HepG2 (cell line): ENCODE results near the gene OR52K1. TPM values are rescaled to one million over a fixed set of nuclear protein-coding genes. Genes with fewer than 3 reads are reported as not detected.

Experiments used
- ATAC-seq: fragments of 200-7000 bp; cut with Tn5 transposase; 3 replicates; pipeline ENCODE4 v1.9.1; 2020; ENCODE audit warnings: mild to moderate bottlenecking, moderate library complexity
- BruUV-seq: library from RNA; stranded (reverse); fragments of 400-500 nt; replicated peaks from 2 replicates; lab custom pipeline; 2021; lab: Mats Ljungman, UMichigan
- CTCF ChIA-PET: fragments of 300-600 bp; formaldehyde crosslinking; extraction: SDS; loops from one replicate; lab custom pipeline; 2021; ENCODE audit warnings: low total read pairs, inconsistent platforms, low intra/inter-chr PET ratio; lab: Yijun Ruan, JAX
- POLR2A ChIA-PET: fragments of 350-600 bp; sonication (Branson Sonifier 250); formaldehyde crosslinking; loops from one replicate; lab custom pipeline; 2020; ENCODE audit warnings: antibody characterized with exemption, inconsistent platforms; lab: Yijun Ruan, JAX
- DNase-seq: peaks from one replicate; pipeline ENCODE4 v3.0.0-alpha.2; 2015; ENCODE audit warnings: low spot score
- FAIRE-seq: peaks from 3 replicates; lab custom pipeline; 2011; peaks lifted over from hg19 to GRCh38; lab: Jason Lieb, UNC
- H2AFZ ChIP-seq: one replicate; pipeline ENCODE4 v1.6.1; 2011; ENCODE audit warnings: low read length, inconsistent platforms
- H3K27ac ChIP-seq: fragments of 300-600 bp; 3 replicates; pipeline ENCODE4 v1.8.0; 2011; ENCODE audit warnings: mixed run types, mild to moderate bottlenecking, mixed read lengths, low read length, inconsistent platforms; ENCODE audit not compliant: insufficient read depth; ENCODE audit errors: extremely low read length
- H3K27me3 ChIP-seq, 2 experiments: fragments of 200-600 bp in 1 of 2; 2 replicates in 1 of 2; 3 replicates in 1 of 2; pipeline versions ENCODE4 v1.6.0 to v1.8.0; 2011; ENCODE audit warnings: low read length in 2 of 2, mild to moderate bottlenecking in 2 of 2, moderate library complexity in 2 of 2, inconsistent platforms in 1 of 2; ENCODE audit not compliant: insufficient read depth in 2 of 2, control insufficient read depth in 1 of 2
- H3K36me3 ChIP-seq, 2 experiments: fragments of 200-600 bp in 1 of 2; replicated peaks in 1 of 2; 2 replicates in 1 of 2; 3 replicates in 1 of 2; pipeline versions ENCODE4 v1.5.1 to v1.8.0; 2011; ENCODE audit warnings: low read length in 2 of 2, inconsistent platforms in 1 of 2; ENCODE audit not compliant: insufficient read depth in 2 of 2, control insufficient read depth in 1 of 2
- H3K4me1 ChIP-seq: 2 replicates; pipeline ENCODE4 v1.5.1; 2012; ENCODE audit warnings: low read length, inconsistent platforms; ENCODE audit not compliant: insufficient read depth
- H3K4me2 ChIP-seq: 2 replicates; pipeline ENCODE4 v1.6.0; 2011; ENCODE audit warnings: low read depth, low read length, inconsistent platforms
- H3K4me3 ChIP-seq, 3 experiments: fragments of 200-600 bp in 1 of 3; sonication (generic), shearing (Covaris generic) in 1 of 3; replicated peaks in 1 of 3; 2 replicates each; pipeline ENCODE4 v1.5.1; 2011 to 2016; ENCODE audit warnings: low read length in 3 of 3, inconsistent platforms in 2 of 3, low read depth in 2 of 3, mild to moderate bottlenecking in 2 of 3, control low read depth in 1 of 3, mixed read lengths in 1 of 3; ENCODE audit not compliant: insufficient read depth in 1 of 3
- H3K79me2 ChIP-seq: one replicate; pipeline ENCODE4 v1.6.1; 2011; ENCODE audit warnings: low read length, inconsistent platforms; ENCODE audit not compliant: insufficient read depth
- H3K9ac ChIP-seq: 2 replicates; pipeline ENCODE4 v1.6.0; 2011; ENCODE audit warnings: mild to moderate bottlenecking, low read depth, low read length, inconsistent platforms; ENCODE audit not compliant: insufficient read depth
- H3K9me3 ChIP-seq: 2 replicates; pipeline ENCODE4 v1.5.1; 2012; ENCODE audit warnings: mild to moderate bottlenecking, low read length
- H4K20me1 ChIP-seq: 2 replicates; pipeline ENCODE4 v1.6.0; 2011; ENCODE audit warnings: inconsistent platforms, mild to moderate bottlenecking, low read length, moderate library complexity; ENCODE audit not compliant: insufficient read depth
- ARNTL ChIP-seq: sonication (generic); formaldehyde crosslinking; IDR thresholded peaks from 2 replicates; pipeline ENCODE4 v1.4.0; 2020; ENCODE audit warnings: mild to moderate bottlenecking, missing genetic modification reagents
- CENPT ChIP-seq: sonication (generic); formaldehyde crosslinking; IDR thresholded peaks from 2 replicates; pipeline ENCODE4 v1.8.0; 2022; ENCODE audit warnings: low read depth, mild to moderate bottlenecking, moderate library complexity, missing genetic modification reagents
- GTF2F1 ChIP-seq: fragments of 150-350 bp; IDR thresholded peaks from 2 replicates; pipeline ENCODE4 v1.6.1; 2014; ENCODE audit warnings: low read length
- HNRNPLL ChIP-seq: fragments of 200-400 bp; formaldehyde crosslinking; IDR thresholded peaks from 2 replicates; pipeline ENCODE4 v1.6.1; 2017; ENCODE audit warnings: mild to moderate bottlenecking, low read depth, low read length; ENCODE audit not compliant: poor library complexity, severe bottlenecking
- NFIB ChIP-seq: sonication (generic); formaldehyde crosslinking; IDR thresholded peaks from 2 replicates; pipeline ENCODE4 v1.9.0; 2021; ENCODE audit warnings: missing genetic modification reagents, mild to moderate bottlenecking, borderline replicate concordance
- SALL2 ChIP-seq: sonication (generic); formaldehyde crosslinking; IDR thresholded peaks from 2 replicates; pipeline ENCODE4 v1.8.1; 2023; ENCODE audit warnings: mild to moderate bottlenecking, missing genetic modification reagents, inconsistent platforms
- U2AF1 ChIP-seq: fragments of 200-400 bp; formaldehyde crosslinking; optimal IDR thresholded peaks from 2 replicates; pipeline ENCODE3; 2017; ENCODE audit warnings: mild to moderate bottlenecking, low read depth, low read length
- ZNF224 ChIP-seq: sonication (generic); formaldehyde crosslinking; IDR thresholded peaks from 2 replicates; pipeline ENCODE4 v1.5.0; 2020; ENCODE audit warnings: mild to moderate bottlenecking, missing genetic modification reagents
- ZNF343 ChIP-seq: sonication (generic); formaldehyde crosslinking; IDR thresholded peaks from 2 replicates; pipeline ENCODE4 v1.4.0; 2020; ENCODE audit warnings: mild to moderate bottlenecking, missing genetic modification reagents
- ZNF557 ChIP-seq: sonication (generic); formaldehyde crosslinking; IDR thresholded peaks from 2 replicates; pipeline ENCODE4 v1.4.0; 2020; ENCODE audit warnings: missing genetic modification reagents
- ZNF563 ChIP-seq: sonication (generic); formaldehyde crosslinking; IDR thresholded peaks from 2 replicates; pipeline ENCODE4 v1.8.0; 2022; ENCODE audit warnings: mild to moderate bottlenecking, moderate library complexity, missing genetic modification reagents
- ZXDC ChIP-seq: sonication (generic); formaldehyde crosslinking; IDR thresholded peaks from 2 replicates; pipeline ENCODE4 v1.5.0; 2020; ENCODE audit warnings: mild to moderate bottlenecking, missing genetic modification reagents
- in situ Hi-C: cut with HindIII; loops from 2 replicates; pipeline ENCODE4 v1.10.0; 2017; ENCODE audit warnings: low pct_unique_long_range_greater_than_20kb; ENCODE audit not compliant: extremely low pct_ligation_motif_present
- intact Hi-C: fragments of 100-400 bp; cut with micrococcal nuclease; formaldehyde crosslinking; loops from one replicate; pipeline ENCODE4 v1.10.0; 2022; ENCODE audit not compliant: unreplicated experiment
- polyA plus RNA-seq, 8 experiments: library from polyadenylated mRNA; depleted of rRNA in 3 of 8; stranded (reverse) in 7 of 8; unstranded in 1 of 8; fragments of >200 nt; fragmentation: Illumina TruSeq in 4 of 8; extraction: Trizol in 4 of 8; gene quantifications; 2 replicates each; pipeline versions ENCODE4 v1.2.1 to v1.2.3, GENCODE V29; 2011 to 2016; ENCODE audit warnings: low read depth in 4 of 8, missing spikeins in 1 of 8, mixed read lengths in 1 of 8; ENCODE audit not compliant: insufficient read depth in 1 of 8
- total RNA-seq, 5 experiments: library from RNA; depleted of rRNA; stranded (reverse); fragments of >200 nt; fragmentation: Illumina TruSeq; extraction: Trizol; gene quantifications; 2 replicates each; pipeline ENCODE4 v1.2.3, GENCODE V29; 2016; ENCODE audit warnings: low read depth in 1 of 5

The OR52K1 gene
- total and polyA plus RNA-seq, 2 of the 13 experiments (the other 11 are each of a cell fraction or from before 2014, with no cell fraction given) = not detected

GRCh38 chr11:4466871-4467442 is 15.5 kb upstream of the OR52K1 start:
- no peaks in the 10 kb centered on the region for H3K4me1 ChIP-seq
- no peak overlapping the region for H3K4me3 ChIP-seq
- no peak overlapping the region for H3K27ac ChIP-seq
- H3K79me2 ChIP-seq = no peaks in the 10 kb centered on the region
- intact Hi-C loops (no loop called here), in situ Hi-C loops (no loop called here)
- no peak for FAIRE-seq
- H3K9ac ChIP-seq = no peak overlapping the region
- H3K4me2 ChIP-seq = no peak overlapping the region
- 0 out of 2 replicates have a peak, but pooled peaks cover 2% of the 10 kb centered on the region for H4K20me1 ChIP-seq
- peaks cover 0 to 5% of the 10 kb centered on the region in 2 experiments; a peak in 2 of 5 replicates for H3K27me3 ChIP-seq
- DNase-seq = no peak
- TF ChIP-seq CENPT (CRISPR knock-in tag) (no peak), ZNF557 (CRISPR knock-in tag) (no peak), SALL2 (CRISPR knock-in tag) (no peak), NFIB (CRISPR knock-in tag) (no peak), ARNTL (CRISPR knock-in tag) (no peak), ZNF343 (no peak), U2AF1 (no peak), GTF2F1 (no peak), ZNF224 (no peak), ZXDC (CRISPR knock-in tag) (no peak), HNRNPLL (no peak), ZNF563 (no peak)
- POLR2A ChIA-PET = no interaction called here
- no peak for ATAC-seq
- BruUV-seq = no TSS peak
- no peaks in the 10 kb centered on the region for H3K36me3 ChIP-seq
- H3K9me3 ChIP-seq = peaks cover 18% of the 10 kb centered on the region; the same call in 1 of the 2 replicates
- CTCF ChIA-PET = no interaction called here
- H2AFZ ChIP-seq = no peak overlapping the region
